IPS DF 4.7 (cell line): Measurements from ENCODE around the gene IRF2BPL.

Experiments used
- DNase-seq: peaks from one replicate; pipeline ENCODE4 v3.0.0-alpha.2; 2013; ENCODE audit warnings: low spot score; ENCODE audit errors: extremely low read depth

Gene IRF2BPL

GRCh38 chr14:77012193-77012765 lies 16.2 kb downstream of the IRF2BPL start:
- no peak for DNase-seq

- no peak for DNase-seq
These were observed 17.3 kb downstream of the IRF2BPL start for GRCh38 chr14:77011245-77011644.

- no peak for DNase-seq
These were observed 19.5 kb downstream of the IRF2BPL start for GRCh38 chr14:77009014-77009413.

GRCh38 chr14:77008541-77008940 lies 20.0 kb downstream of the IRF2BPL start:
- DNase-seq = no peak

- no peak for DNase-seq
These were observed 20.5 kb downstream of the IRF2BPL start for GRCh38 chr14:77007975-77008421.

- no peak for DNase-seq
These were observed 21.1 kb downstream of the IRF2BPL start for GRCh38 chr14:77007183-77007974.

- DNase-seq = no peak
These were observed 22.4 kb downstream of the IRF2BPL start for GRCh38 chr14:77006132-77006531.

GRCh38 chr14:77005559-77005958 lies 22.9 kb downstream of the IRF2BPL start:
- no peak for DNase-seq

GRCh38 chr14:77004711-77005460 lies 23.6 kb downstream of the IRF2BPL start:
- DNase-seq = no peak

- no peak for DNase-seq
These were observed 24.4 kb downstream of the IRF2BPL start for GRCh38 chr14:77003960-77004710.

- no peak for DNase-seq
These were observed 25.6 kb downstream of the IRF2BPL start for GRCh38 chr14:77002889-77003288.

GRCh38 chr14:77002335-77002734 lies 26.2 kb downstream of the IRF2BPL start:
- no peak for DNase-seq

- DNase-seq = no peak
These were observed 27.9 kb downstream of the IRF2BPL start for GRCh38 chr14:77000340-77001270.

- DNase-seq = no peak
These were observed 29.6 kb downstream of the IRF2BPL start for GRCh38 chr14:76998910-76999309.

GRCh38 chr14:76997257-76997970 lies 31.1 kb downstream of the IRF2BPL start:
- no peak for DNase-seq

GRCh38 chr14:76996563-76997146 lies 31.9 kb downstream of the IRF2BPL start:
- no peak for DNase-seq

GRCh38 chr14:76995279-76996035 lies 33.1 kb downstream of the IRF2BPL start:
- no peak for DNase-seq

- no peak for DNase-seq
These were observed 34.8 kb downstream of the IRF2BPL start for GRCh38 chr14:76993752-76994151.

GRCh38 chr14:76990084-76990483 lies 38.4 kb downstream of the IRF2BPL start:
- no peak for DNase-seq
